Glutamatergic neuron (in vitro differentiated cells): Measurements from ENCODE around the gene GP2. TPM values are rescaled to one million over a fixed set of nuclear protein-coding genes. Genes with fewer than 3 reads are reported as not detected.

Source experiments
- DNase-seq: peaks from one replicate; pipeline ENCODE4 v3.0.0; 2022
- H3K27ac Mint-ChIP-seq: one replicate; pipeline ENCODE4 v1.8.0; 2020; ENCODE audit warnings: mild to moderate bottlenecking, mixed read lengths, inconsistent platforms; ENCODE audit not compliant: unreplicated experiment
- H3K27me3 Mint-ChIP-seq: one replicate; pipeline ENCODE4 v1.8.0; 2020; ENCODE audit warnings: mild to moderate bottlenecking, moderate library complexity, mixed read lengths, inconsistent platforms; ENCODE audit not compliant: unreplicated experiment
- H3K36me3 Mint-ChIP-seq: one replicate; pipeline ENCODE4 v1.8.0; 2020; ENCODE audit warnings: mild to moderate bottlenecking, mixed read lengths, inconsistent platforms; ENCODE audit not compliant: unreplicated experiment
- H3K4me1 Mint-ChIP-seq: one replicate; pipeline ENCODE4 v1.8.0; 2020; ENCODE audit warnings: mild to moderate bottlenecking, low read depth, mixed read lengths, inconsistent platforms; ENCODE audit not compliant: unreplicated experiment
- H3K4me3 Mint-ChIP-seq: one replicate; pipeline ENCODE4 v1.8.0; 2020; ENCODE audit warnings: mild to moderate bottlenecking, mixed read lengths, inconsistent platforms; ENCODE audit not compliant: unreplicated experiment
- H3K9me3 Mint-ChIP-seq: one replicate; pipeline ENCODE4 v1.8.0; 2020; ENCODE audit warnings: mild to moderate bottlenecking, moderate library complexity, mixed read lengths, inconsistent platforms; ENCODE audit not compliant: unreplicated experiment
- CTCF ChIP-seq: fragments of 200-600 bp; sonication (generic); IDR thresholded peaks from one replicate; pipeline ENCODE4 v1.5.0; 2021; ENCODE audit not compliant: partially characterized antibody, unreplicated experiment
- total RNA-seq: library from RNA; stranded (reverse); fragmentation: NEBNext Ultra II Directional; extraction: Animal tissue kit (Norgen Biotek cat#: 25700); gene quantifications from one replicate; pipeline ENCODE4 v1.2.1, GENCODE V29; 2021; ENCODE audit not compliant: unreplicated experiment

Gene GP2
- total RNA-seq, 1 donor from 2014 or later, result not detected

- no peak for DNase-seq
- Mint-ChIP-seq H3K36me3 (no peaks in the 10 kb centered on the region), H3K27ac (no peak overlapping the region), H3K27me3 (peaks cover 1% of the 10 kb centered on the region), H3K4me1 (peaks cover 6% of the 10 kb centered on the region), H3K9me3 (peaks cover 2% of the 10 kb centered on the region), H3K4me3 (no peak overlapping the region)
- TF ChIP-seq CTCF, result no peak
Observed at GRCh38 chr16:20334396-20334795, 7.1 kb upstream of the GP2 start.

GRCh38 chr16:20333120-20333519 lies 5.8 kb upstream of the GP2 start:
- Mint-ChIP-seq H3K9me3 (peaks cover under 1% of the 10 kb centered on the region), H3K4me1 (peaks cover 4% of the 10 kb centered on the region), H3K27me3 (peaks cover 1% of the 10 kb centered on the region), H3K27ac (no peak overlapping the region), H3K4me3 (no peak overlapping the region), H3K36me3 (no peaks in the 10 kb centered on the region)
- DNase-seq, result no peak
- no peak for TF ChIP-seq CTCF

GRCh38 chr16:20332411-20332810 lies 5.1 kb upstream of the GP2 start:
- no peak overlapping the region for H3K4me3 Mint-ChIP-seq
- no peaks in the 10 kb centered on the region for H3K9me3 Mint-ChIP-seq
- no peak for TF ChIP-seq CTCF
- DNase-seq, result no peak
- no peaks in the 10 kb centered on the region for H3K36me3 Mint-ChIP-seq
- H3K27ac Mint-ChIP-seq, result no peak overlapping the region
- peaks cover 4% of the 10 kb centered on the region for H3K4me1 Mint-ChIP-seq
- H3K27me3 Mint-ChIP-seq, result peaks cover 1% of the 10 kb centered on the region

GRCh38 chr16:20331635-20332034 lies 4.3 kb upstream of the GP2 start:
- H3K36me3 Mint-ChIP-seq, result no peaks in the 10 kb centered on the region
- no peak overlapping the region for H3K27ac Mint-ChIP-seq
- H3K4me3 Mint-ChIP-seq, result no peak overlapping the region
- no peak for TF ChIP-seq CTCF
- no peaks in the 10 kb centered on the region for H3K27me3 Mint-ChIP-seq
- no peaks in the 10 kb centered on the region for H3K9me3 Mint-ChIP-seq
- no peak for DNase-seq
- H3K4me1 Mint-ChIP-seq, result peaks cover 4% of the 10 kb centered on the region

- H3K4me1 Mint-ChIP-seq, result peaks cover 4% of the 10 kb centered on the region
Observed at GRCh38 chr16:20329392-20330138, 2.3 kb upstream of the GP2 start.

More at GRCh38 chr16:20329392-20330138, 2.3 kb upstream of the GP2 start:
- TF ChIP-seq CTCF, result no peak
- H3K4me3 Mint-ChIP-seq, result no peak overlapping the region
- H3K36me3 Mint-ChIP-seq, result no peaks in the 10 kb centered on the region
- no peak for DNase-seq
- H3K27ac Mint-ChIP-seq, result no peak overlapping the region
- no peaks in the 10 kb centered on the region for H3K27me3 Mint-ChIP-seq
- H3K9me3 Mint-ChIP-seq, result no peaks in the 10 kb centered on the region
